Measurements from ENCODE around the gene AGBL3.

AGBL3 gene

DNA sequence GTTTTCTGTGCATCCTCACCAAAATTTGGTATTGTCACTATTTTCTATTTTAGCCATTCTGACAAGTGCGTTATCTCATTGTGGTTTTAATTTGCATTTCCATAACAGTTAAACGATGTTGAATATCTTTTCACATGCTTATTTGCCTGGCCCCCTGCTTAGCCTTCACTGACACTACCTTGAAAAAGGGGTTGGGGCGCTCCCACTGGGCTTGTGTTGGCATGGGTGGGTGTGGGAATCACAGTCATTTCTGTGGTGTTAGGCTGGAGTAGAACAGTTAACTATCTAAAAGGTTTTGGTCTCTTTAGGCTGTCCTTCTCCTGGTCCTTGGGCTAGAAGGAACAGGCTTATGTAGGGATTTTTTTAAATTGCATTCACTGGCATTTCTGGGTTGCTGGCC lies 89.4 kb downstream of the AGBL3 start:
- no peak overlapping the region for H3K27ac ChIP-seq (ENCODE audit: insufficient read depth in 1 of 2, low read depth in 1 of 2, low read length in 2 of 2, poor library complexity in 1 of 2, severe bottlenecking in 2 of 2)
- H3K36me3 ChIP-seq (ENCODE audit: control insufficient read depth in 4 of 4, insufficient read depth in 4 of 4, low read length in 3 of 4) = no peaks in the 10 kb centered on the region
- H3K4me3 ChIP-seq (ENCODE audit: control insufficient read depth in 1 of 7, extremely low read depth in 1 of 7, insufficient read depth in 4 of 7, low read depth in 2 of 7, low read length in 6 of 7) = no peak overlapping the region
- CTCF ChIA-PET = no interaction called here
- DNase-seq = no peak
- no CpG with 5 or more reads among the region's 3 CpGs for WGBS (ENCODE audit: insufficient coverage)
- no peaks in the 10 kb centered on the region for H3K27me3 ChIP-seq (replicated peaks in 2 of 5; ENCODE audit: control insufficient read depth in 4 of 5, insufficient read depth in 5 of 5, low read length in 4 of 5)
- POLR2A ChIA-PET = no interaction called here
- no peaks in the 10 kb centered on the region for H3K9me3 ChIP-seq (ENCODE audit: control extremely low read depth in 1 of 5, control insufficient read depth in 4 of 5, insufficient read depth in 2 of 5, low read depth in 1 of 5, low read length in 4 of 5)
- no peaks in the 10 kb centered on the region for H3K4me1 ChIP-seq (ENCODE audit: control extremely low read depth in 1 of 4, control insufficient read depth in 4 of 4, insufficient read depth in 4 of 4, low read length in 3 of 4)

- no peaks in the 10 kb centered on the region for H3K36me3 ChIP-seq (ENCODE audit: control insufficient read depth in 4 of 4, insufficient read depth in 4 of 4, low read length in 3 of 4)
- WGBS (ENCODE audit: insufficient coverage) = no CpG with 5 or more reads among the region's 4 CpGs
- no peaks in the 10 kb centered on the region for H3K9me3 ChIP-seq (ENCODE audit: control extremely low read depth in 1 of 5, control insufficient read depth in 4 of 5, insufficient read depth in 2 of 5, low read depth in 1 of 5, low read length in 4 of 5)
- no peak overlapping the region for H3K4me3 ChIP-seq (ENCODE audit: control insufficient read depth in 1 of 7, extremely low read depth in 1 of 7, insufficient read depth in 4 of 7, low read depth in 2 of 7, low read length in 6 of 7)
- no peak overlapping the region for H3K27ac ChIP-seq (ENCODE audit: insufficient read depth in 1 of 2, low read depth in 1 of 2, low read length in 2 of 2, poor library complexity in 1 of 2, severe bottlenecking in 2 of 2)
- no peak for DNase-seq
- CTCF ChIA-PET = no interaction called here
- no peaks in the 10 kb centered on the region for H3K27me3 ChIP-seq (replicated peaks in 2 of 5; ENCODE audit: control insufficient read depth in 4 of 5, insufficient read depth in 5 of 5, low read length in 4 of 5)
- no peaks in the 10 kb centered on the region for H3K4me1 ChIP-seq (ENCODE audit: control extremely low read depth in 1 of 4, control insufficient read depth in 4 of 4, insufficient read depth in 4 of 4, low read length in 3 of 4)
- POLR2A ChIA-PET = no interaction called here
Measured at GRCh38 chr7:135076882-135077281, 90.6 kb downstream of the AGBL3 start.

DNA sequence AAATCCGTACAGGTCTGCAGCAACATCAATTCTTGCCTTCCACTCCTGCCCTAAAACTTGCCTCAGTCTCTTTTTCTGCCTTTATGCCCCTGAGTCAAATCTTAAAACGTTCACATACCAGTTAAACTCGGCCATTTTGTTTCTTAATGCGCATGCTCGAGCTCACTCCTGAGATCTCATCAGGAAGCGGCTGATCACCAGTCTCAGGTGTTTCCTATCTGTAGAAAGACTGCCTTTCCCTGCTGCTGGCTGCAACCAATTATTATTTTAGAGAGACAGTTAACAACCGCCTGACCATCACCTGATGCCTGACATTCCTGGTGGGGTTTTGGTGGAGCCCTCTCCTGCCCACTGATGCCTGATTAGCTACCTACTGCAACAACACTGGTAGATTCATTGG lies 91.3 kb downstream of the AGBL3 start:
- ChIA-PET CTCF (no interaction called here), POLR2A (no interaction called here)
- WGBS (ENCODE audit: insufficient coverage) = 95% methylated on average over 7 of the region's 7 CpGs
- Histone ChIP-seq H3K36me3 (ENCODE audit: control insufficient read depth in 4 of 4, insufficient read depth in 4 of 4, low read length in 3 of 4) (no peaks in the 10 kb centered on the region), H3K4me1 (ENCODE audit: control extremely low read depth in 1 of 4, control insufficient read depth in 4 of 4, insufficient read depth in 4 of 4, low read length in 3 of 4) (no peaks in the 10 kb centered on the region), H3K27me3 (replicated peaks in 2 of 5; ENCODE audit: control insufficient read depth in 4 of 5, insufficient read depth in 5 of 5, low read length in 4 of 5) (no peaks in the 10 kb centered on the region), H3K9me3 (ENCODE audit: control extremely low read depth in 1 of 5, control insufficient read depth in 4 of 5, insufficient read depth in 2 of 5, low read depth in 1 of 5, low read length in 4 of 5) (no peaks in the 10 kb centered on the region), H3K27ac (ENCODE audit: insufficient read depth in 1 of 2, low read depth in 1 of 2, low read length in 2 of 2, poor library complexity in 1 of 2, severe bottlenecking in 2 of 2) (no peak overlapping the region), H3K4me3 (ENCODE audit: control insufficient read depth in 1 of 7, extremely low read depth in 1 of 7, insufficient read depth in 4 of 7, low read depth in 2 of 7, low read length in 6 of 7) (no peak overlapping the region)
- no peak for DNase-seq

- Histone ChIP-seq H3K9me3 (ENCODE audit: control extremely low read depth in 1 of 5, control insufficient read depth in 4 of 5, insufficient read depth in 2 of 5, low read depth in 1 of 5, low read length in 4 of 5) (no peaks in the 10 kb centered on the region), H3K27me3 (replicated peaks in 2 of 5; ENCODE audit: control insufficient read depth in 4 of 5, insufficient read depth in 5 of 5, low read length in 4 of 5) (no peaks in the 10 kb centered on the region), H3K36me3 (ENCODE audit: control insufficient read depth in 4 of 4, insufficient read depth in 4 of 4, low read length in 3 of 4) (no peaks in the 10 kb centered on the region), H3K4me3 (ENCODE audit: control insufficient read depth in 1 of 7, extremely low read depth in 1 of 7, insufficient read depth in 4 of 7, low read depth in 2 of 7, low read length in 6 of 7) (no peak overlapping the region), H3K27ac (ENCODE audit: insufficient read depth in 1 of 2, low read depth in 1 of 2, low read length in 2 of 2, poor library complexity in 1 of 2, severe bottlenecking in 2 of 2) (no peak overlapping the region), H3K4me1 (ENCODE audit: control extremely low read depth in 1 of 4, control insufficient read depth in 4 of 4, insufficient read depth in 4 of 4, low read length in 3 of 4) (no peaks in the 10 kb centered on the region)
- CTCF ChIA-PET = interaction anchor here (1.3 kb wide), 1 partner anchor 12 kb away, joined by 3 read pairs; no protein-coding TSS in a partner anchor
- POLR2A ChIA-PET = no interaction called here
- no peak for DNase-seq
Measured at GRCh38 chr7:135078051-135078450, 91.7 kb downstream of the AGBL3 start.

DNA sequence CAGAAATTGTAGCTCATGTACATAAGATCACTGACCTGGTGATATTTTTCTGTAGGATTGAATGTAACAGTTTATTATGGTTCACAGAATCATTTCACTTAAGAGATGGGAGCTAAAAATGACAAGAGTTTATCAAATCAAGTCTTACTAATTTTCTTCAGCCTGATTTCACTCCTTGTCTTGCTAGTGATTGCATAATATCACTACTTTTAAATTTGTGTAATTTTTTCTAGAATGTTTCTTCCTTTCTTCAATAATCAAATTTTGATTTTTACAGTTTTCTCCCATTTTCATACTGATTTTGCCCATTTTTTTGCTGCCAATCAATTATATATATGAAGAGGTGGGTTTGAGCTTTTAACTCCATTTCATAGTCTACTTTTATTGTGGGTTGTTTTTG lies 92.8 kb downstream of the AGBL3 start:
- Histone ChIP-seq H3K27ac (ENCODE audit: insufficient read depth in 1 of 2, low read depth in 1 of 2, low read length in 2 of 2, poor library complexity in 1 of 2, severe bottlenecking in 2 of 2) (no peak overlapping the region), H3K27me3 (replicated peaks in 2 of 5; ENCODE audit: control insufficient read depth in 4 of 5, insufficient read depth in 5 of 5, low read length in 4 of 5) (no peaks in the 10 kb centered on the region), H3K9me3 (ENCODE audit: control extremely low read depth in 1 of 5, control insufficient read depth in 4 of 5, insufficient read depth in 2 of 5, low read depth in 1 of 5, low read length in 4 of 5) (no peaks in the 10 kb centered on the region), H3K4me3 (ENCODE audit: control insufficient read depth in 1 of 7, extremely low read depth in 1 of 7, insufficient read depth in 4 of 7, low read depth in 2 of 7, low read length in 6 of 7) (no peak overlapping the region), H3K36me3 (ENCODE audit: control insufficient read depth in 4 of 4, insufficient read depth in 4 of 4, low read length in 3 of 4) (no peaks in the 10 kb centered on the region), H3K4me1 (ENCODE audit: control extremely low read depth in 1 of 4, control insufficient read depth in 4 of 4, insufficient read depth in 4 of 4, low read length in 3 of 4) (no peaks in the 10 kb centered on the region)
- ChIA-PET CTCF (interaction anchor here (0.8 to 1.3 kb wide), 3 partner anchors 11 to 49 kb away, joined by 3 read pairs; no protein-coding TSS in a partner anchor), POLR2A (no interaction called here)
- DNase-seq = no peak

GRCh38 chr7:135083005-135083404 lies 96.7 kb downstream of the AGBL3 start:
- H3K36me3 ChIP-seq (ENCODE audit: control insufficient read depth in 4 of 4, insufficient read depth in 4 of 4, low read length in 3 of 4) = no peaks in the 10 kb centered on the region
- H3K4me3 ChIP-seq (ENCODE audit: control insufficient read depth in 1 of 7, extremely low read depth in 1 of 7, insufficient read depth in 4 of 7, low read depth in 2 of 7, low read length in 6 of 7) = no peak overlapping the region
- H3K27ac ChIP-seq (ENCODE audit: insufficient read depth in 1 of 2, low read depth in 1 of 2, low read length in 2 of 2, poor library complexity in 1 of 2, severe bottlenecking in 2 of 2) = no peak overlapping the region
- no peak for DNase-seq
- peaks cover 0 to 2% (median 0%) of the 10 kb centered on the region in 5 experiments for H3K9me3 ChIP-seq (ENCODE audit: control extremely low read depth in 1 of 5, control insufficient read depth in 4 of 5, insufficient read depth in 2 of 5, low read depth in 1 of 5, low read length in 4 of 5)
- ChIA-PET POLR2A (no interaction called here), CTCF (no interaction called here)
- 0% methylated on average over 1 of the region's 1 CpG for WGBS (ENCODE audit: insufficient coverage)
- no peaks in the 10 kb centered on the region for H3K4me1 ChIP-seq (ENCODE audit: control extremely low read depth in 1 of 4, control insufficient read depth in 4 of 4, insufficient read depth in 4 of 4, low read length in 3 of 4)
- H3K27me3 ChIP-seq (replicated peaks in 2 of 5; ENCODE audit: control insufficient read depth in 4 of 5, insufficient read depth in 5 of 5, low read length in 4 of 5) = no peaks in the 10 kb centered on the region

DNA sequence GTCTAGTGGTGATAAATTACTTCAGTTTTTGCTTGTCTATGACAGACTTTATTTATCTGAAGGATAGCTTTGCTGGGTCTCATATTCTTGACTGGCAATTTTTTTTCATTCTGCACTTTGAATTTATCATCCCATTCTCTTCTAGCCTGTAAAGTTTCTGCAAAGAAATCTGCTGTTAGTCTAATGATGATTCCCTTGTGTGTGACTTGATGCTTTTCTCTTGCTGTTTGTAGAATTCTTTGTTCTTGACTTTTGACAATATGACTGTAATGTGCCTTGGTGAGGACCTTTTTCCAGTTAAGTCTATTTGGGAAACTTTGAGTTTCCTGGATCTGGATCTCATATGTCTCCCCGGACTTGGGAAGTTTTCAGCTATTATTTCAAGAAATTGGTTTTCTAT lies 102.3 kb downstream of the AGBL3 start:
- Histone ChIP-seq H3K27me3 (replicated peaks in 2 of 5; ENCODE audit: control insufficient read depth in 4 of 5, insufficient read depth in 5 of 5, low read length in 4 of 5) (no peaks in the 10 kb centered on the region), H3K27ac (ENCODE audit: insufficient read depth in 1 of 2, low read depth in 1 of 2, low read length in 2 of 2, poor library complexity in 1 of 2, severe bottlenecking in 2 of 2) (no peak overlapping the region), H3K36me3 (ENCODE audit: control insufficient read depth in 4 of 4, insufficient read depth in 4 of 4, low read length in 3 of 4) (peaks cover 0 to 2% (median 0%) of the 10 kb centered on the region in 4 experiments), H3K4me3 (ENCODE audit: control insufficient read depth in 1 of 7, extremely low read depth in 1 of 7, insufficient read depth in 4 of 7, low read depth in 2 of 7, low read length in 6 of 7) (no peak overlapping the region), H3K4me1 (ENCODE audit: control extremely low read depth in 1 of 4, control insufficient read depth in 4 of 4, insufficient read depth in 4 of 4, low read length in 3 of 4) (no peaks in the 10 kb centered on the region), H3K9me3 (ENCODE audit: control extremely low read depth in 1 of 5, control insufficient read depth in 4 of 5, insufficient read depth in 2 of 5, low read depth in 1 of 5, low read length in 4 of 5) (peaks cover 0 to 14% (median 4%) of the 10 kb centered on the region in 5 experiments)
- WGBS (ENCODE audit: insufficient coverage) = no CpG with 5 or more reads among the region's 1 CpG
- no peak for DNase-seq
- ChIA-PET CTCF (no interaction called here), POLR2A (no interaction called here)
